Mesendoderm (in vitro differentiated cells): ENCODE measurements around the gene TXNDC11.
A peak's percentile ranks its signal among the peaks of the same experiment; 100 is the strongest.

Experiments
- DNase-seq: peaks from one replicate; pipeline ENCODE4 v3.0.0; 2013
- H2AK5ac ChIP-seq: 2 replicates; pipeline ENCODE4 v1.6.1; 2013; ENCODE audit warnings: low read length, inconsistent platforms
- H2BK120ac ChIP-seq: 2 replicates; pipeline ENCODE4 v1.6.1; 2013; ENCODE audit warnings: low read depth, mild to moderate bottlenecking, low read length, moderate library complexity, mixed read lengths
- H2BK15ac ChIP-seq: replicated peaks from 2 replicates; pipeline ENCODE4 v1.6.1; 2013; ENCODE audit warnings: low read depth, mild to moderate bottlenecking, moderate library complexity
- H2BK5ac ChIP-seq: 2 replicates; pipeline ENCODE4 v1.6.1; 2013; ENCODE audit warnings: low read length, inconsistent platforms
- H3K18ac ChIP-seq: 2 replicates; pipeline ENCODE4 v1.6.1; 2013; ENCODE audit warnings: mild to moderate bottlenecking, low read length, mixed read lengths
- H3K23ac ChIP-seq: one replicate; pipeline ENCODE4 v1.6.1; 2013; ENCODE audit warnings: low read length
- H3K27ac ChIP-seq: 2 replicates; pipeline ENCODE4 v1.5.1; 2013; ENCODE audit warnings: low read depth, mild to moderate bottlenecking, inconsistent platforms, low read length, moderate library complexity
- H3K27me3 ChIP-seq: 2 replicates; pipeline ENCODE4 v1.6.1; 2013; ENCODE audit warnings: low read length, control low read depth, mild to moderate bottlenecking, inconsistent platforms; ENCODE audit not compliant: insufficient read depth, poor library complexity
- H3K36me3 ChIP-seq: 2 replicates; pipeline ENCODE4 v1.6.1; 2013; ENCODE audit warnings: low read length, inconsistent platforms; ENCODE audit not compliant: control insufficient read depth, insufficient read depth
- H3K4ac ChIP-seq: one replicate; pipeline ENCODE4 v1.6.1; 2013; ENCODE audit warnings: low read depth, mild to moderate bottlenecking, low read length, moderate library complexity
- H3K4me1 ChIP-seq: 2 replicates; pipeline ENCODE4 v1.6.1; 2013; ENCODE audit warnings: low read depth, low read length, inconsistent platforms; ENCODE audit not compliant: control insufficient read depth
- H3K4me2 ChIP-seq: 2 replicates; pipeline ENCODE4 v1.6.1; 2013; ENCODE audit warnings: low read length
- H3K4me3 ChIP-seq: 2 replicates; pipeline ENCODE4 v1.5.1; 2013; ENCODE audit warnings: mild to moderate bottlenecking, low read length
- H3K56ac ChIP-seq: one replicate; pipeline ENCODE4 v1.6.1; 2013; ENCODE audit warnings: low read length
- H3K79me1 ChIP-seq: 2 replicates; pipeline ENCODE4 v1.6.1; 2013; ENCODE audit warnings: low read length, inconsistent platforms
- H3K79me2 ChIP-seq: 2 replicates; pipeline ENCODE4 v1.6.1; 2013; ENCODE audit warnings: mild to moderate bottlenecking, low read length; ENCODE audit not compliant: control insufficient read depth, insufficient read depth
- H3K9ac ChIP-seq: 2 replicates; pipeline ENCODE4 v1.6.1; 2013; ENCODE audit warnings: low read length, inconsistent platforms
- H4K5ac ChIP-seq: one replicate; pipeline ENCODE4 v1.6.1; 2013; ENCODE audit warnings: low read length
- H4K8ac ChIP-seq: one replicate; pipeline ENCODE4 v1.6.1; 2013; ENCODE audit warnings: low read depth, mild to moderate bottlenecking, control low read depth, low read length, moderate library complexity
- WGBS: extraction: QIAGEN DNeasy Blood & Tissue Kit; methylation state at CpG from one replicate; pipeline ENCODE4 v1.1.7; 2013; ENCODE audit warnings: low lambda C conversion rate, missing lambda C conversion rate; ENCODE audit not compliant: insufficient coverage; ENCODE audit errors: extremely low coverage; 5-methylcytosine and 5-hydroxymethylcytosine counted together

Gene TXNDC11

GRCh38 chr16:11668623-11669379 is 73.9 kb downstream of the TXNDC11 start:
- no peak overlapping the region for H2BK15ac ChIP-seq
- peaks cover 4% of the 10 kb centered on the region for H3K4me1 ChIP-seq
- no peak overlapping the region for H4K8ac ChIP-seq
- peaks cover 45% of the 10 kb centered on the region for H3K79me2 ChIP-seq
- peak overlapping the region; percentile 82 for H3K4me3 ChIP-seq
- no CpG with 5 or more reads among the region's 97 CpGs for WGBS
- H3K18ac ChIP-seq, result peak overlapping the region; percentile 71
- no peak overlapping the region for H4K5ac ChIP-seq
- H3K23ac ChIP-seq, result no peak overlapping the region
- no peak overlapping the region for H3K27ac ChIP-seq
- H3K79me1 ChIP-seq, result peaks cover 27% of the 10 kb centered on the region
- DNase-seq, result no peak
- no peak overlapping the region for H2BK5ac ChIP-seq
- H2BK120ac ChIP-seq, result no peak overlapping the region
- peak overlapping the region; percentile 75 for H3K4me2 ChIP-seq
- peak overlapping the region; percentile 93 for H3K9ac ChIP-seq
- H3K27me3 ChIP-seq, result no peaks in the 10 kb centered on the region
- peak overlapping the region; percentile 99 for H3K56ac ChIP-seq
- H2AK5ac ChIP-seq, result no peak overlapping the region
- no peaks in the 10 kb centered on the region for H3K36me3 ChIP-seq
- peak overlapping the region; percentile 71 for H3K4ac ChIP-seq

GRCh38 chr16:11667824-11668622 is 74.6 kb downstream of the TXNDC11 start, which contains the start of gene SNN:
SNN (plus strand) TSS chr16:11668455; CDS start chr16:11676060, 7,605 bp downstream.
- H3K4me3 ChIP-seq, result peak within 1 kb of the TSS; percentile 82
- DNase-seq, result peak; percentile 92
- H3K4me2 ChIP-seq, result peak within 1 kb of the TSS; percentile 91
- no peak within 1 kb of the TSS for H3K27ac ChIP-seq
- H3K23ac ChIP-seq, result peak within 1 kb of the TSS; percentile 45
- peak within 1 kb of the TSS; percentile 99 for H3K56ac ChIP-seq
- H3K18ac ChIP-seq, result peak within 1 kb of the TSS; percentile 71
- peak within 1 kb of the TSS; percentile 93 for H3K9ac ChIP-seq
- no peaks in the 10 kb centered on the region for H3K27me3 ChIP-seq
- peak within 1 kb of the TSS; percentile 71 for H3K4ac ChIP-seq
- no peaks in the 10 kb centered on the region for H3K36me3 ChIP-seq
- no peak within 1 kb of the TSS for H2BK15ac ChIP-seq
- peaks cover 4% of the 10 kb centered on the region for H3K4me1 ChIP-seq
- H3K79me2 ChIP-seq, result peaks cover 40% of the 10 kb centered on the region
- H4K5ac ChIP-seq, result no peak within 1 kb of the TSS
- H4K8ac ChIP-seq, result no peak within 1 kb of the TSS
- peaks cover 25% of the 10 kb centered on the region for H3K79me1 ChIP-seq
- no peak within 1 kb of the TSS for H2BK120ac ChIP-seq
- no peak within 1 kb of the TSS for H2BK5ac ChIP-seq
- WGBS, result no CpG with 5 or more reads among the region's 93 CpGs
- no peak within 1 kb of the TSS for H2AK5ac ChIP-seq

DNA sequence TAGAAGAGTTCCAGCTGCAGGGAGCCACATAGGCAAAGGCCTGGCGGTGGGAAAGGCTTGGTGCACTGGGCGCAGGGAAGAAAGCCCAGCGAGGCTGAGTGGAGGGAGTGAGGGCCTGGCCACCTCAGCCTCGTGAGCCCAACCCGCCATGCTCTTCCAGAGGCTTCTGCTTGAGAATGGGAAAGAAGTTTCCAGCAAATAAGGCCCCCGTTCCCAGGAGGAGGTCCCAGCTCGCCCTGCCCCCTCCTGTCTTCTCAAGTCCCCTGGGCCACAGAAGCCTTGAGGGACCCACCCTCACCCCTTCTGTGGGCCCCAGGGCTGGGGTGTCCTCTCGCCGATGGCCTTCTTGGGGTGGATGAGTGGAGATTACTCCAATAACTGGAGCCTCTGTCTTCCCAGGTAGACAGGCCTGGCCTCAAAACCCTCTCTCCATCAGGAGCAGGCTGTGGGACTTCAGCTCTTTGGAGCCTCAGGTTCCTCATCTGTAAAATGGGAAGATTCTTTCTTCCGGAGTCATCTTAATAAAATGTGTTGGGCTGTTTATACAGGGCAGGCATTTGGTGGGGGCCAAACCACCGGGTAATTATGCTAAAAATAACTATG is 75.3 kb downstream of the TXNDC11 start:
- Histone ChIP-seq H3K27me3 (no peaks in the 10 kb centered on the region), H3K4me2 (no peak overlapping the region), H3K9ac (no peak overlapping the region), H3K4ac (no peak overlapping the region), H2BK15ac (no peak overlapping the region), H4K5ac (no peak overlapping the region), H3K79me2 (peaks cover 36% of the 10 kb centered on the region), H2BK5ac (no peak overlapping the region), H2BK120ac (no peak overlapping the region), H2AK5ac (no peak overlapping the region), H3K18ac (no peak overlapping the region), H3K4me1 (peaks cover 4% of the 10 kb centered on the region), H3K23ac (no peak overlapping the region), H3K36me3 (no peaks in the 10 kb centered on the region), H3K56ac (peak overlapping the region; percentile 98), H3K4me3 (no peak overlapping the region), H3K79me1 (peaks cover 19% of the 10 kb centered on the region), H4K8ac (no peak overlapping the region), H3K27ac (no peak overlapping the region)
- DNase-seq, result no peak
- no CpG with 5 or more reads among the region's 11 CpGs for WGBS

- no peak overlapping the region for H3K23ac ChIP-seq
- H3K4me3 ChIP-seq, result no peak overlapping the region
- peaks cover 14% of the 10 kb centered on the region for H3K79me1 ChIP-seq
- H2BK5ac ChIP-seq, result no peak overlapping the region
- H3K9ac ChIP-seq, result no peak overlapping the region
- peak overlapping the region; percentile 15 for H3K56ac ChIP-seq
- no peak overlapping the region for H2AK5ac ChIP-seq
- no peaks in the 10 kb centered on the region for H3K36me3 ChIP-seq
- no peak overlapping the region for H3K4me2 ChIP-seq
- no peak overlapping the region for H3K27ac ChIP-seq
- no peaks in the 10 kb centered on the region for H3K27me3 ChIP-seq
- no peak for DNase-seq
- no peak overlapping the region for H3K4ac ChIP-seq
- peaks cover 27% of the 10 kb centered on the region for H3K79me2 ChIP-seq
- H3K18ac ChIP-seq, result no peak overlapping the region
- H2BK15ac ChIP-seq, result no peak overlapping the region
- no CpG with 5 or more reads among the region's 14 CpGs for WGBS
- H4K8ac ChIP-seq, result no peak overlapping the region
- no peak overlapping the region for H2BK120ac ChIP-seq
- peaks cover 4% of the 10 kb centered on the region for H3K4me1 ChIP-seq
- H4K5ac ChIP-seq, result no peak overlapping the region
Measured at GRCh38 chr16:11666103-11667055, 76.3 kb downstream of the TXNDC11 start.

- no peak overlapping the region for H2AK5ac ChIP-seq
- peak overlapping the region; percentile 10 for H3K18ac ChIP-seq
- H3K56ac ChIP-seq, result peak overlapping the region; percentile 80
- H2BK15ac ChIP-seq, result no peak overlapping the region
- no peak overlapping the region for H3K4ac ChIP-seq
- peak overlapping the region; percentile 20 for H3K4me2 ChIP-seq
- no peak overlapping the region for H3K23ac ChIP-seq
- H3K27ac ChIP-seq, result no peak overlapping the region
- peaks cover 5% of the 10 kb centered on the region for H3K79me1 ChIP-seq
- H2BK120ac ChIP-seq, result no peak overlapping the region
- DNase-seq, result no peak
- peak overlapping the region; percentile 31 for H3K9ac ChIP-seq
- no peak overlapping the region for H4K5ac ChIP-seq
- WGBS, result no CpG with 5 or more reads among the region's 11 CpGs
- H3K4me3 ChIP-seq, result no peak overlapping the region
- no peak overlapping the region for H4K8ac ChIP-seq
- H3K36me3 ChIP-seq, result no peaks in the 10 kb centered on the region
- H3K27me3 ChIP-seq, result no peaks in the 10 kb centered on the region
- H3K4me1 ChIP-seq, result peaks cover 4% of the 10 kb centered on the region
- H3K79me2 ChIP-seq, result peaks cover 14% of the 10 kb centered on the region
- H2BK5ac ChIP-seq, result no peak overlapping the region
Measured at GRCh38 chr16:11665071-11665491, 77.6 kb downstream of the TXNDC11 start.
